Stimulated activated naive CD8-positive, alpha-beta T cell treated with anti-CD3 and anti-CD28 coated beads, Interleukin-15, amount 100 ng/mL, for 72 hours (primary cell): Measurements from ENCODE around the gene BDKRB1.

ENCODE experiments used
- ATAC-seq: fragments of 150-1000 bp; cut with Tn5 transposase; 2 replicates; pipeline ENCODE4 v1.10.0; 2021; ENCODE audit warnings: mild to moderate bottlenecking, moderate library complexity
- DNase-seq, 2 donors: peaks; one replicate each; pipeline ENCODE4 v3.0.0; 2021 to 2022
- H3K27ac Mint-ChIP-seq, 2 donors: one replicate each; pipeline ENCODE4 v1.8.0; 2022; ENCODE audit warnings: mild to moderate bottlenecking in 2 of 2, mixed read lengths in 2 of 2, moderate library complexity in 2 of 2
- H3K27me3 Mint-ChIP-seq: one replicate; pipeline ENCODE4 v1.8.0; 2022; ENCODE audit warnings: mixed read lengths
- H3K4me1 Mint-ChIP-seq: one replicate; pipeline ENCODE4 v1.8.0; 2022; ENCODE audit warnings: mild to moderate bottlenecking, mixed read lengths
- H3K4me3 Mint-ChIP-seq, 2 donors: one replicate each; pipeline ENCODE4 v1.8.0; 2022; ENCODE audit warnings: mild to moderate bottlenecking in 2 of 2, mixed read lengths in 2 of 2, moderate library complexity in 1 of 2
- H3K9me3 Mint-ChIP-seq, 2 donors: one replicate each; pipeline ENCODE4 v1.8.0; 2022; ENCODE audit warnings: mixed read lengths in 2 of 2

The BDKRB1 gene

DNA sequence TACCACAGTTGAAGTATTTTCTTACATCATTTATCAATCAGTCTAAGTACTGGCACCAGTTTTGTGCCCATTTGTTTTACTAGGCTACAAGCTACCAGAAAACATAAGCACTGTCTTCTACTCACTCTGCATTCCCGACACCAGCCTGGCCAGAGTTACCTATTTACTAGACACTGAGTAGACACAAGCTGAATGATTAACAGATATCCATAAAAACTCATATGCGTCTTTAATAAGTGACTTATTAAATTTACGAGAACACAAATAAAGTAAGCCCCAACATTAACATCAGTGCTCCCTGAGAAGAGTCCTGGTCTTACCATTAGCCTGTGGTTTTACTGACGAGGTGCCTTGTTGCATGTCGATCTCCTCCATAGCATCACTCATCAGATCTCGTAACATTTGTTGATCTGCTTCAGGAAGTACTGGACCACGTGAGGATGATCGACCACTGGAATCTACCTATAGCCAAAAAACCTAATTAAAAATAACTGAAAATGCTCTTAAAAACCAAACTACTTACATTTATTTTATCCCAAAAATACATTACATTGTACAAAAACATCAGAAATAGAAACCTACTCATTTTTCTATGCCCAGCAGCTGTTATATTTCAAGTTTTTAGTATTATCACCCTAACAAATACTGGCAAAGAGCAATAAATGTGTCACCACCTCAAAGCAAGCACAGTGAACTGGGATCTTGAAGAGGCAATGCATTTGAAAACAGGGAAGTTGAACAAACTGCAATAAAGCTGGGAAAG lies 53.3 kb downstream of the BDKRB1 start:
- no peaks in the 10 kb centered on the region for H3K9me3 Mint-ChIP-seq
- ATAC-seq (no peak), DNase-seq (no peak)
- H3K4me1 Mint-ChIP-seq = no peaks in the 10 kb centered on the region
- no peaks in the 10 kb centered on the region for H3K27me3 Mint-ChIP-seq
- H3K27ac Mint-ChIP-seq = peak overlapping the region in 1 of 2 donors; percentile 6
- no peak overlapping the region for H3K4me3 Mint-ChIP-seq

DNA sequence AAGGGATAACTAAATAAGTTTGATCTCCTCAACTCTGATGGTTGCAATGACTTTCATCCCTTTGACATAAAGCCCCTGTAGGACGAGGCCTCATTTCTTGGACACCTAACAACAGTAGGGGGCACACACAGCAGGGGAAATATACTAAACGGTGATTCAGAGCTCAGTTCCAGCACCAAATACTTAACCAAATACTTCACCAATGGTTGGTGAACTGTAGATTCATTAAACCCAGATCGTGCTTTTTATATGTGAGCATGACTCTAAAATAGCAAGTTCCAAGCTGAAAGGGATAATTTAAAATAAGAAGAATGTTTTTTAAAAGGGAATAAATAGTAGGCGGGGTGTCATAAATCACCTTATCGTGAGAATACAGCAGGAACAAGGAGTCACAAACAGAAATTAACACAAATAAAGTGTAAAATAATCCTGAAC lies 53.9 kb downstream of the BDKRB1 start:
- peak overlapping the region in 1 of 2 donors; percentile 48 for H3K27ac Mint-ChIP-seq
- H3K27me3 Mint-ChIP-seq = no peaks in the 10 kb centered on the region
- H3K9me3 Mint-ChIP-seq = no peaks in the 10 kb centered on the region
- no peaks in the 10 kb centered on the region for H3K4me1 Mint-ChIP-seq
- no peak overlapping the region for H3K4me3 Mint-ChIP-seq
- DNase-seq (no peak), ATAC-seq (no peak)

DNA sequence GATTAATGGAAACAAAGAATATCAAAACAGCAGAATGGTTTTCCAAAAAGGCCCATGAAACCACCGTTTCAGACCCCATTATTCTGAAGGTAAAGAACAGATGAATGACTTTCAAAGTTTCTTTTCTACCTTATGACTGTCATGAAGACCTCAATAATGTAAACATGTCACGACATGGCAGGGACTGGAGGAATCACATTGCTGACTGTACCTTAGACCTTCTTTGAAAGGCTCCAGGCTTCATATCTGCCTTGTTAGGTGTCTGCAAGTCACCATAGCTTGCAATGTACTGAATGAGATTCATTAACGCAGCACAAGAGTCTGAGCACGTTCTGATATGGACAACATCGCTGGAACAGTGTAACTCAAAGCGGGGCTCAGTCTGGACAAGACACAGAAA lies 54.9 kb downstream of the BDKRB1 start:
- no peaks in the 10 kb centered on the region for H3K4me1 Mint-ChIP-seq
- no peak for DNase-seq
- H3K27ac Mint-ChIP-seq = no peak overlapping the region
- H3K9me3 Mint-ChIP-seq = no peaks in the 10 kb centered on the region
- no peaks in the 10 kb centered on the region for H3K27me3 Mint-ChIP-seq
- no peak for ATAC-seq
- H3K4me3 Mint-ChIP-seq = no peak overlapping the region
